Transverse colon (tissue), 3 donors: ENCODE measurements around the gene ALAD.

Experiments
- CTCF ChIP-seq, 5 experiments: fragments of 200-600 bp in 3 of 5; fragments of 450-650 bp in 2 of 5; sonication (generic) in 3 of 5; IDR thresholded peaks; 1 replicate in 2 of 5; 2 replicates in 3 of 5; pipeline ENCODE4 v1.5.1; 2016 to 2017; ENCODE audit warnings: antibody characterized with exemption in 5 of 5, inconsistent platforms in 3 of 5, mild to moderate bottlenecking in 2 of 5, moderate library complexity in 1 of 5
- EP300 ChIP-seq: sonication (generic); formaldehyde crosslinking; IDR thresholded peaks from one replicate; pipeline ENCODE4 v1.6.1; 2017; ENCODE audit warnings: antibody characterized with exemption, low read depth
- POLR2A ChIP-seq: fragments of 450-650 bp; IDR thresholded peaks from one replicate; pipeline ENCODE4 v1.6.1; 2016; ENCODE audit warnings: antibody characterized with exemption, mild to moderate bottlenecking, moderate library complexity

GRCh38 chr9:113398796-113399195 is 2.3 kb downstream of the ALAD start:
- TF ChIP-seq CTCF (IDR thresholded peaks at IDR 0.05), result no peak
- TF ChIP-seq POLR2A, result no peak
- TF ChIP-seq EP300, result no peak
